NCI-H2196 (cell line): Measurements from ENCODE around the gene DNASE2.
"Not testable (repeated sequence)": the region's sequence is repeated elsewhere in the genome, so short reads cannot be mapped to it uniquely, and the experiment has no call there.

Experiments
- DNase-seq: peaks from one replicate; lab custom pipeline; 2025; ENCODE audit not compliant: unreplicated experiment; lab: John Stamatoyannopoulos, UW

DNASE2 gene

DNA sequence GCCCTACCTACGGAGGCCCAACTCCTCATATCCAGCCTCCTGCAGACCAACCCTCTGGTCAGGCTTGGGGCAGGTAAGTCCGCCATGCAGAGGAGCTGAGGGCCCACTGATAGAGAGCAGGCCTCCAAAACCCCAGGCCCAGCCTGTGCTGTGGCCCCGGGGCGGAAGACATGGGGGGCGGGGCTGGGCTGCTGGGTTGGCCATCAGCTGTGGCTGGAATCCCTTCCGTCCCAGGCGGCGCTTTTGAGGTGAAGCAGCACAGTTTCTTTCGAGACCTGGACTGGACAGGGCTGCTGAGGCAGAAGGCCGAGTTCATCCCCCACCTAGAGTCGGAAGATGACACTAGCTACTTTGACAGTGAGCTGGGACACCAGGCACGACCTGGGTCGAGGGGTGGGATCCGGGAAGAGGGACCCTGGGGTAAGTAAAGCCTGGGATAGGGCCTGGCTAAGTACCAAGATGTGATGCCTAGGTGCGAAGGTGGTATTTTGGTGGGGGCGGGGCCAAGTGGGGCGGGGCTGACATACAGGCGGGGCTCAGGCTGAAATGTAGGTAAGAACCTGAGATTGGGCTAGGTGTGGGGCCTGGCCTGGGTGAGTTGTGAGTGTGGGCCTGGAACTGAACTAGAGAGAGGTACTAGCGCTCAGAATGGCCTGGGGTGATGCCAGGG lies 15.4 kb downstream of the DNASE2 start:
- DNase-seq = no peak

DNA sequence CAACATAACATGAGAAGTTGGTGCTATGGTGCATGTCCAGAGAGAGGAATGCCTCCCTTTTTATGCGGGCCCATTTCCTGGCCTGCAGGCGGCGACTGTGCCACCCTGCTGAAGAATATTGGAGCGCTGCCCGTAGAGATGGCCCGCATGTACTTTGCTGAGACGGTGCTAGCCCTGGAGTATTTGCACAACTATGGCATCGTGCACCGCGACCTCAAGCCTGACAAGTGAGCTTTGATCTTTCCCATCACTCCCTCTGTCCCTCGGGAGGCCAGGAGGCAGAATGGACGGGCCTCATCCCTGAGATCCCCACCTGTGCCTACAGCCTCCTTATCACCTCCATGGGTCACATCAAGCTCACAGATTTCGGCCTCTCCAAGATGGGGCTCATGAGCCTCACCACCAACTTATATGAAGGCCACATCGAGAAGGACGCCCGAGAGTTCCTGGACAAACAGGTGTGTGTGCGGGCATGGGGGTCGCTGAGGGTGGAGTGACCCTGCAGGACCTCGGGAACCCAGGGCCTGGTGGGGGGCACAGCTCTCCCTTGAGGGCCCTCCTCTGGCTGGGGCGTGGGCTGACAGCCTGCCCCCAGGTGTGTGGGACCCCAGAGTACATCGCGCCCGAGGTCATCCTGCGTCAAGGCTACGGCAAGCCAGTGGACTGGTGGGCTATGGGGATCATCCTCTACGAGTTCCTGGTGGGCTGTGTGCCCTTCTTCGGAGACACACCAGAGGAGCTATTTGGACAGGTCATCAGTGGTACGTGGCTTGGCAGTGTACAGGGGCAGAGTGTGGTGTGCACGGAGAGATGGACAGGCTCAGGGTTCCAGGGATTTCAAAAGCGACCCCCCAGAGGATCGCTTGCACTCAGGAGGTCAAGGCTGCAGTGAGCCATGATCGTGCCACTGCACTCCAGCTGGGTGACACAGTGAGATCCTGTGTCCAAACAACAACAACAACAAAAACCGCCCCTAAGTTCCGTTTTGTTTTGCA lies 16.2 kb downstream of the DNASE2 start:
- DNase-seq = no peak

- no peak for DNase-seq
Observed at GRCh38 chr19:12864143-12864542, 17.1 kb downstream of the DNASE2 start.

GRCh38 chr19:12859546-12859945 lies 21.7 kb downstream of the DNASE2 start:
- no peak for DNase-seq

DNA sequence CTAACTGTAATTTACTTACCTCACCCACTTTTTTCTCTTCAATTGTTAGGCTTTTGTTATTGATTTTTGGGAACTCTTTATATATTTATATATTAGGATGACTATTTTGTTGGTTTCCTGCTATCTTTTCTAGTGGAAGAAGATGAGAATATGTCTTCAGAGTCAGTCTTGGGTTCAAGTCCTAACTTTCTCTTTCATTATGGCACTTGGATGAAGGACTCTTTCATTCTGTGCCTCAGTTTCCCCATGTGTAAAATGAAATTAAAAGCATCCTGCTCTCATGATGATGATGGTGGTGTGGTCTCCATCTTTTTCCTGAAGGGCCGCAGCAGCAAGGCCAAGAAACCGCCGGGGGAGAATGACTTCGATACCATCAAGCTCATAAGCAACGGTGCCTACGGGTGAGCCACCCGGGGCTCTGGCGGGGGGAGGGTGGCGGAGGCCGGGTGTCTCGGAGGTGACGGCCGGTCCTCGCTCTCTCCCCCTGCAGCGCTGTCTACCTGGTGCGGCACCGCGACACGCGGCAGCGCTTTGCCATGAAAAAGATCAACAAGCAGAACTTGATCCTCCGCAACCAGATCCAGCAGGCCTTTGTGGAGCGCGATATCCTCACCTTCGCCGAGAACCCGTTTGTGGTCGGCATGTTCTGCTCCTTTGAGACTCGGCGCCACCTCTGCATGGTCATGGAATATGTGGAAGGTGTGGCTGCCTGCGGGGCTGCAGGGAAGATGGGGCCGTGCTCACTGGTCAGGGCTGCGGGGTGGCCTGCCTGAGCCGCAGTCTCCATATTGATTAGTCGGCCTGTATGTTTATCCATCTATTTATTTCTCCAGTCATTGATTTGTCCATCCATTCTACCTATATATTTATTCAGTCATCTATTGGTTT lies 23.0 kb downstream of the DNASE2 start:
- no peak for DNase-seq

GRCh38 chr19:12856653-12857052 lies 24.6 kb downstream of the DNASE2 start:
- DNase-seq = no peak

DNA sequence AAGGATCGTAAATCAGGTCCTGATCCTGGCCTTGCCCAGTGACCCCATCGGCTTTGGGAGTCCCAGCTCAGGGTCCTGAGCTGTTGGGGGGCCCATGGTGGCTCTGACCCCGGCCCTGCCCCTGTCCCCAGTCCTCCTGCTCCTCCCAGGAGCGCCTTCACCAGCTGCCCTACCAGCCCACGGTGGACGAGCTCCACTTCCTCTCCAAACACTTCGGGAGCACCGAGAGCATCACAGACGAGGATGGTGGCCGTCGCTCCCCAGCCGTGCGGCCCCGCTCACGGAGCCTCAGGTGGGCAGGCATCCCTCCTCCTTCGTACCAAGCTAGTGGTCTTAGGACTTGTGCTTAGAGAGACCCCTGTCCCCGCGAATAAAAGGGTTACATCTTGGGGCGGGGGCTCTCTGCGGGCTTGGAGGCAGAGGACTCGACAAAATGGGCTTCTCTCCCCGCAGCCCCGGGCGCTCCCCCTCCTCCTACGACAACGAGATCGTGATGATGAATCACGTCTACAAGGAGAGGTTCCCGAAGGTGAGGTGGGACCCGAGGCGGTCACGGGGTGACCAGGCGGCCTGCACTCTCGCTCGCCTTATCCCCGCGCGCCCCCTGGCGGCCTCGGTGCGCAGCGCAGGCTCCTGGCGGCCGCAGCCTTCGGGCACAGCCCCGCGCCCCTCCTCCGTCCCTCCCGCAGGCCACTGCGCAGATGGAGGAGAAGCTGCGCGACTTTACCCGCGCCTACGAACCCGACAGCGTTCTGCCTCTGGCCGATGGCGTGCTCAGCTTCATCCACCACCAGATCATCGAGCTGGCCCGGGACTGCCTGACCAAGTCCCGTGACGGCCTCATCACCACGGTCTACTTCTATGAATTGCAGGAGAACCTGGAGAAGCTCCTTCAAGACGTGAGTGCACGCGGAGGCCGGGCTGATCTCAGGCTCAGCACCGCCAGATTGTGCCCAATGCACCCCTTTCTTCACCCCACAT lies 33.8 kb downstream of the DNASE2 start:
- peak; percentile 92 for DNase-seq

GRCh38 chr19:12846613-12847012 lies 34.6 kb downstream of the DNASE2 start:
- DNase-seq = not testable (repeated sequence)

- DNase-seq = no peak
Observed at GRCh38 chr19:12843999-12844732, 37.1 kb downstream of the DNASE2 start.

GRCh38 chr19:12843328-12843727 lies 37.9 kb downstream of the DNASE2 start:
- no peak for DNase-seq

DNA sequence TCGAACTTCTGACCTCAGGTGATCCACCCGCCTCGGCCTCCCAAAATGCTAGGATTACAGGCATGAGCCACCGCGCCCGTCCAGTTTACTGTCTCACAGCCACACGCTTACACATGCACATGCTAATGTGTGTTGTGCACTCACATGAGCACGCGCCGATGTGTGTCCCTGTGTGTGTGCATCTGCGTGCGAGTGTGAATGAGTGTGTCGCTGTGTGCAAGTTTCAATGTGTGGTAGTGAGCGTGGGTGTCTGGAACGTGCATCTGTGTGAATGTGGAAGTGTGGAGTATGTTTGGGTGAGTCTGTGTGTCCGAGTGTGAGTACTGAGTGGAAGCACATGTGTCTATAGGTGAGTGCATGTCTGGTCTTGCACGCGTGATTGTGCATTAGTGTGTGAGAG lies 38.7 kb downstream of the DNASE2 start:
- no peak for DNase-seq

DNA sequence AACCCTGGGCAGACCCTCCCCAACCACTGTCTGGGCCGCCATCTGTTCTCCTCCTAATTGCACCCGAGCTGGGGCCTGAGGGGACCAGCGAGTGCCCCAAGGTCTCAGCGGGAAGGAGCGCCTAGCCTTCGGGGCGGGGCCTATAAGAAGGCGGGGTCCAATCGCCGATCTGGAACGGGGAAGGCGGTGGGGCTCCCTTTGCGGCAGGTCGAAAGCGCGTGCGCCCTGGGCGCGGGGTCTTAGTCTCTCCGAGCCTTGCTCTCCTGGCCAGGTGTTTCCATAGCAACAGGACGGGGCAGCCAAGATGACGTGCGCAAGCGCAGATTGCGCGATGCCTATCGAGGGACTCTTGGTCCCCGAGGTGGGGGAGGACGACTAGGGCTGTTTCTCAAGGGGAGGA lies 40.2 kb downstream of the DNASE2 start:
- DNase-seq = no peak

DNA sequence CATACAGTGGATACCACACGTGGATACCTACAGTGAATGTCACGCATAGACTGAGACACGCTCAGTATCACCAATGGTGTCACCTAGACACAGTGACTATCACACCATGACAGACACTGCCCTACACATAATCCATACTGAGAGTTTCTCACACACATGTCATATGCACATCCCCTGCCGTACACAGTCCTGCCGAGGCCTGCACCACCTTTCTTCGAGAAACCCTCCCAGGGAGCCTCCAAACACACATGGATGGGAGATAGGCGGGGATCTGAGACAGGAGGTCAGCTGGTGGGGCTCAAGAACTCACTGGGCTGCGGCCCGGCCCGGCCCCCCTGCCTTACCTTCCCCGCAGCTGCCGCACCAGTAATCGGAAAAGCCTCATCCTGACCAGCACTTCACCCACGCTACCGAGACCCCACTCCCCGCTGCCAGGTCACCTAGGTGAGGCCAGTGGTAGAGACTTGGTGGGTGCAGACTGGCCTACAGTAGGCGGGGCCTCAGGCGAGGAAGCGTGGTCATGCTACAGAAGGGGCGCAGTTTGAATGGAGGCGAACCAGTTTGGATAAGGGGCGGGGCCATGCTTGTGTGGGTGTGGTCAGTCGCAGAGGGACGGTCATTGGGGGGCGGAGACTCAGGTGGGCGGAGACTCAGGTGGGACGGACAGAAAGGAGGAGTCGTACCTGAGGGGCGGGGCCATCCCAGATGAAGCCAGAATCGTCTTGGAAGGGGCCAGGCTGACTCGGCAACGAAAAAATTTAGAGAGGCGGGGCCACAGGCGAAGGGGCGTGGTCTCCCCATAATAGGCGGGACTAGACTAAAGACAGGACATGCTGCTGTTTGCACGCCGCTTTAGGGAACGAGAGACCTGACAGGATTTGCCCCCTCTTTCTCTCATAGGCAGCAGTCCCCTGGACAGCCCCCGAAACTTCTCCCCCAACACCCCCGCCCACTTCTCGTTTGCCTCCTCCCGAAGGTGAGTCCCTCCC lies 40.9 kb downstream of the DNASE2 start:
- peak; percentile 80 for DNase-seq

- no peak for DNase-seq
Observed at GRCh38 chr19:12838886-12839756, 42.1 kb downstream of the DNASE2 start.

DNA sequence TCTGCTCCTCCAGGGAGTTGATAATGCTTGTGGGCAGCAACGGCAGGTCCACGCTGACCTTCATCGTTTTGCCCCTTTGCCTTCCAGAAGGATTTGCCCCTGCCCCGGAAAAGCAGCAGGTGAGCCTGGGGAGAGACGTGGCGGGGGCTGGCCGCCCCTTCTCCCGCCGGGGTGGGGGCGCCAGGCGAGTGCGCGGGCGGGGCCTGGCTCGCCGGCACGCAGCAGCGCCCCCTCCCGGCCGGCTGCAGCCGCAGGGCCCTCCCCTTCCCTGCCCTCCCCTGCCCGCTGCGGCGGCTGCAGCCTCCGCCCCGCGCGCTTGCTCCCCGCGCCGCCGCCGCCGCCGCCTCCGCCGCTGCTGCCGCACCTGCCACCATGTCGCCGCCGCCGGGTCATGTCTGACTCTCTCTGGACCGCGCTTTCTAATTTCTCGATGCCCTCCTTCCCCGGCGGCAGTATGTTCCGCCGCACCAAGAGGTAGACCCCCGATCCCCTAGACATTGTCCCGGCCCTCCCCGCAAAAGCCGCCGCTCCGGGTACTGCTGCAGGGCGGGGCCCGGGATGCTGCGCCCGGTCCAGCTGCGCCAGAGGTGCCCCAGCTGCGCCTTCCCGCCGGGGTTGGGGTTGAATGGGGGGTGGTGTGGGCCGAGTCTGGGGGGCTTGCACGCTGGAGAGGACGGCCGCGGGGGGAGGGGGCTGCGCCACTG lies 42.9 kb downstream of the DNASE2 start, which contains the start of gene MAST1:
Gene MAST1 (plus strand): TSS at position 334 of the 704 bp plus-strand sequence. CDS start 58 bp downstream, at position 392.
- DNase-seq = peak; percentile 82

DNA sequence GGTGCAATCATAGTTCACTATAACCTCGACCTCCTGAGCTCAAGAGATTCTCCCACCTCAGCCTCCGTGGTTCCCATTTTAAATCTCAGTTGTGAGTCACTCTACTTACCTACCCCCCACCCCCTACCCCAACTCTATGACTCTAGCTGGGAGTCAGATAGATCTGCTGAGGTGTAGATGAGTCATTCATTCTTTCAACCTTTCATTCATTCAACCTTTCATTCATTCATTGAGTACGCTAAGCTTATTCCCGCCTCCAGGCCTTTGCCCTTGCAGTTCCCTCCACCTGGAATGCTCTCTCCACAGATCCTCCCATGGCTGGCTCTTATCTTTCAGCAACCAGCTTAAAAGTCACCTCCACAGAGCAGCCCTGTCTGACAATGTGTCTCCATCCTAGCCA lies 44.0 kb downstream of the DNASE2 start:
- DNase-seq = no peak

DNA sequence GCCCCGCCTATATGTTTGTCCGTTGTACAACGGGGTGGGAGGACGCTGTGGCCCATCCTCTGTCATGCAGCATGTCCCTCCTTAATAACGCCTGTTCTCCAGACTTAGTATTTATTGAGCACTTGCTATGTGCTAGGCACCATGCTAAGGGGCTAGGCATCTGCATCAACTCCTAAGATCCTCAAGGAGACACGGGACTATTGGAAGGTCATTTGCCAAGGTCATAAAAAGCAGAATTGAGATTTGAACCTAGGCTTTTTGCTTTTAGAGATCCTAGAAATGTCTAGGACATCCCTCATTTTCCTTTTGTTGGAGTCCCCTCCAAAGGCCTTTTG lies 44.8 kb downstream of the DNASE2 start:
- DNase-seq = no peak
